A549 (cell line): ENCODE results near the gene LZTFL1. TPM values are rescaled to one million over a fixed set of nuclear protein-coding genes. Genes with fewer than 3 reads are reported as not detected.

Experiments used
- ATAC-seq, 2 experiments: fragments of 200-7000 bp in 1 of 2; fragments of >200 bp in 1 of 2; cut with Nextera tagmentation in 1 of 2; cut with Tn5 transposase in 1 of 2; 3 replicates each; pipeline versions ENCODE4 v1.8.0 to v1.9.1; 2018 to 2020; ENCODE audit warnings: mild to moderate bottlenecking in 1 of 2, moderate library complexity in 1 of 2
- CTCF ChIA-PET: fragments of 300-600 bp; sonication (Branson Sonifier 250); formaldehyde crosslinking; extraction: SDS; loops from one replicate; lab custom pipeline; 2021; ENCODE audit warnings: antibody characterized with exemption, inconsistent platforms; lab: Yijun Ruan, JAX
- POLR2A ChIA-PET: fragments of 350-600 bp; formaldehyde crosslinking; extraction: SDS; loops from one replicate; lab custom pipeline; 2021; ENCODE audit warnings: antibody characterized with exemption, inconsistent platforms; lab: Yijun Ruan, JAX
- DNase-seq, 2 experiments: peaks; one replicate each; pipeline versions ENCODE4 v3.0.0 to v3.0.0-alpha.2; 2011 to 2016; ENCODE audit warnings: low read depth in 1 of 2, low spot score in 1 of 2
- FAIRE-seq: peaks from 2 replicates; lab custom pipeline; 2011; peaks lifted over from hg19 to GRCh38; lab: Jason Lieb, UNC
- H3K27ac ChIP-seq, 2 experiments: fragments of >200 bp; sonication (Bioruptor Twin); formaldehyde crosslinking; 3 replicates each; pipeline ENCODE4 v1.5.1; 2016 to 2017
- H3K4me1 ChIP-seq: fragments of >200 bp; sonication (Bioruptor Twin); formaldehyde crosslinking; 3 replicates; pipeline ENCODE4 v1.6.1; 2016
- H3K4me2 ChIP-seq: fragments of >200 bp; sonication (Bioruptor Twin); formaldehyde crosslinking; 3 replicates; pipeline ENCODE4 v1.6.1; 2016
- H3K4me3 ChIP-seq: fragments of >200 bp; sonication (Bioruptor Twin); formaldehyde crosslinking; 3 replicates; pipeline ENCODE4 v1.5.1; 2016
- H3K9me3 ChIP-seq: fragments of >200 bp; sonication (Bioruptor Twin); formaldehyde crosslinking; 3 replicates; pipeline ENCODE4 v1.6.1; 2016
- BHLHE40 ChIP-seq: IDR thresholded peaks from 2 replicates; pipeline ENCODE4 v1.6.1; 2012; ENCODE audit warnings: low read depth, low read length, inconsistent platforms
- CBX2 ChIP-seq: fragments of 200-600 bp; sonication (generic); IDR thresholded peaks from 2 replicates; pipeline ENCODE4 v1.6.1; 2016; ENCODE audit warnings: low read depth, mild to moderate bottlenecking, borderline replicate concordance
- EHF ChIP-seq: fragments of 250-450 bp; sonication (Bioruptor Pico); IDR thresholded peaks from 2 replicates; pipeline ENCODE4 v1.5.0; 2020; ENCODE audit warnings: mild to moderate bottlenecking
- ELK1 ChIP-seq: fragments of 150-350 bp; IDR thresholded peaks from 2 replicates; pipeline ENCODE4 v1.6.1; 2014; ENCODE audit warnings: low read depth, mild to moderate bottlenecking, low read length
- EP300 ChIP-seq, 2 experiments: fragments of >200 bp; sonication (Bioruptor Twin); formaldehyde crosslinking; IDR thresholded peaks; 2 replicates in 1 of 2; 3 replicates in 1 of 2; pipeline ENCODE4 v1.6.1; 2016 to 2017
- FOSB ChIP-seq: fragments of 250-450 bp; sonication (Bioruptor Pico); IDR thresholded peaks from 2 replicates; pipeline ENCODE4 v1.5.0; 2020; ENCODE audit warnings: mild to moderate bottlenecking, moderate library complexity
- FOSL2 ChIP-seq, 2 experiments: fragments of 450-650 bp in 1 of 2; fragments of >200 bp in 1 of 2; sonication (Bioruptor Twin) in 1 of 2; formaldehyde crosslinking; IDR thresholded peaks; 2 replicates each; pipeline versions ENCODE4 v1.5.0 to v1.6.1; 2016 to 2020; ENCODE audit warnings: mild to moderate bottlenecking in 1 of 2, moderate library complexity in 1 of 2
- HEYL ChIP-seq: fragments of 250-450 bp; sonication (Bioruptor Pico); IDR thresholded peaks from 2 replicates; pipeline ENCODE4 v1.8.0; 2021; ENCODE audit warnings: mild to moderate bottlenecking, moderate library complexity
- HOXB13 ChIP-seq: fragments of 250-450 bp; sonication (Bioruptor Pico); IDR thresholded peaks from 2 replicates; pipeline ENCODE4 v1.5.0; 2020; ENCODE audit warnings: low read depth, mild to moderate bottlenecking, moderate library complexity
- HOXB5 ChIP-seq: fragments of 250-450 bp; sonication (Bioruptor Pico); IDR thresholded peaks from 2 replicates; pipeline ENCODE4 v1.5.0; 2020; ENCODE audit warnings: mild to moderate bottlenecking, moderate library complexity
- JUN ChIP-seq, 2 experiments: fragments of >200 bp; sonication (Bioruptor Twin); formaldehyde crosslinking; IDR thresholded peaks; 2 replicates in 1 of 2; 3 replicates in 1 of 2; pipeline ENCODE4 v1.6.1; 2016 to 2017
- MAZ ChIP-seq: fragments of 150-350 bp; IDR thresholded peaks from 2 replicates; pipeline ENCODE4 v1.6.1; 2014; ENCODE audit warnings: antibody characterized with exemption, low read depth, low read length, borderline replicate concordance
- MYC ChIP-seq: IDR thresholded peaks from 2 replicates; pipeline ENCODE4 v1.6.1; 2012; ENCODE audit warnings: mild to moderate bottlenecking, inconsistent platforms, low read length, improper control_type of control experiment, borderline replicate concordance
- NR3C1 ChIP-seq: fragments of >200 bp; sonication (Bioruptor Twin); formaldehyde crosslinking; IDR thresholded peaks from 3 replicates; pipeline ENCODE4 v1.6.1; 2017
- POLR2A ChIP-seq: IDR thresholded peaks from 2 replicates; pipeline ENCODE4 v1.6.1; 2012; ENCODE audit warnings: mild to moderate bottlenecking, low read length
- RAD21 ChIP-seq, 2 experiments: fragments of >200 bp in 1 of 2; sonication (Bioruptor Twin) in 1 of 2; formaldehyde crosslinking in 1 of 2; IDR thresholded peaks in 1 of 2; conservative IDR thresholded peaks in 1 of 2; 2 replicates in 1 of 2; 3 replicates in 1 of 2; pipeline ENCODE4 v1.6.1; 2012 to 2018; ENCODE audit warnings: inconsistent platforms in 1 of 2
- RARB ChIP-seq: fragments of 250-450 bp; sonication (Bioruptor Pico); IDR thresholded peaks from 2 replicates; pipeline ENCODE4 v1.8.0; 2021; ENCODE audit warnings: mild to moderate bottlenecking, moderate library complexity
- RCOR1 ChIP-seq: fragments of 150-350 bp; IDR thresholded peaks from 2 replicates; pipeline ENCODE4 v1.6.1; 2014; ENCODE audit warnings: antibody characterized with exemption, low read length, low read depth
- TFCP2L1 ChIP-seq: fragments of 250-450 bp; sonication (Bioruptor Pico); IDR thresholded peaks from 2 replicates; pipeline ENCODE4 v1.5.0; 2021; ENCODE audit warnings: mild to moderate bottlenecking
- TP53 ChIP-seq: fragments of 250-450 bp; sonication (Bioruptor Pico); IDR thresholded peaks from 2 replicates; pipeline ENCODE4 v1.5.0; 2021; ENCODE audit warnings: mild to moderate bottlenecking, moderate library complexity
- ZC3H11A ChIP-seq: fragments of 450-650 bp; IDR thresholded peaks from 2 replicates; pipeline ENCODE4 v1.6.1; 2014; ENCODE audit warnings: antibody characterized with exemption, mild to moderate bottlenecking
- ZNF302 ChIP-seq: fragments of 250-450 bp; sonication (Bioruptor Pico); IDR thresholded peaks from 2 replicates; pipeline ENCODE4 v1.9.0; 2021; ENCODE audit warnings: inconsistent platforms, mild to moderate bottlenecking, moderate library complexity
- ZSCAN20 ChIP-seq: fragments of 250-450 bp; sonication (Bioruptor Pico); IDR thresholded peaks from 2 replicates; pipeline ENCODE4 v1.8.0; 2022; ENCODE audit warnings: mild to moderate bottlenecking, moderate library complexity
- WGBS: methylation state at CpG from one replicate; pipeline ENCODE4 v1.1.6; 2017; ENCODE audit errors: missing lambda C conversion rate; 5-methylcytosine and 5-hydroxymethylcytosine counted together
- polyA plus RNA-seq, 4 experiments: library from polyadenylated mRNA; depleted of rRNA in 3 of 4; stranded (reverse); fragments of >200 nt; fragmentation: RNase III in 1 of 4; extraction: RNeasy Plus Mini Kit Qiagen cat#74134 plus additional on column Dnase treatment in 1 of 4; gene quantifications; 2 replicates in 3 of 4; 3 replicates in 1 of 4; pipeline ENCODE4 v1.2.3, GENCODE V29; 2011 to 2017
- TF ChIP-seq, protein P1 (sequence below): fragments of >200 bp; sonication (Bioruptor Twin); formaldehyde crosslinking; IDR thresholded peaks from 3 replicates; pipeline ENCODE4 v1.5.1; 2016
- TF ChIP-seq, protein P2 (sequence below): fragments of 450-650 bp; IDR thresholded peaks from 2 replicates; pipeline ENCODE4 v1.6.1; 2014; ENCODE audit warnings: antibody characterized with exemption
- TF ChIP-seq, protein P3 (sequence below): fragments of >200 bp; sonication (Bioruptor Twin); formaldehyde crosslinking; IDR thresholded peaks from 2 replicates; pipeline ENCODE4 v1.6.1; 2016

LZTFL1 gene
- polyA plus RNA-seq, 2 of the 4 experiments (the other 2 are of a cell fraction) = 10.8 to 25.0 TPM

GRCh38 chr3:45790596-45790995 is 51.3 kb downstream of the LZTFL1 start:
- Histone ChIP-seq H3K4me1 (no peaks in the 10 kb centered on the region; the same call in 2 of the 3 replicates), H3K4me2 (no peak overlapping the region), H3K27ac (no peak overlapping the region), H3K4me3 (no peak overlapping the region), H3K9me3 (0 out of 3 replicates have a peak, but pooled peaks cover 2% of the 10 kb centered on the region)
- DNase-seq (no peak), ATAC-seq (no peak), FAIRE-seq (no peak)
- CTCF ChIA-PET = interaction anchor here (0.6 to 1.2 kb wide), 2 partner anchors 279 to 1011 kb away, joined by 3 to 4 read pairs; no protein-coding TSS in a partner anchor
- TF ChIP-seq HOXB5 (CRISPR knock-in tag) = no peak
- TF ChIP-seq, protein P1, sequence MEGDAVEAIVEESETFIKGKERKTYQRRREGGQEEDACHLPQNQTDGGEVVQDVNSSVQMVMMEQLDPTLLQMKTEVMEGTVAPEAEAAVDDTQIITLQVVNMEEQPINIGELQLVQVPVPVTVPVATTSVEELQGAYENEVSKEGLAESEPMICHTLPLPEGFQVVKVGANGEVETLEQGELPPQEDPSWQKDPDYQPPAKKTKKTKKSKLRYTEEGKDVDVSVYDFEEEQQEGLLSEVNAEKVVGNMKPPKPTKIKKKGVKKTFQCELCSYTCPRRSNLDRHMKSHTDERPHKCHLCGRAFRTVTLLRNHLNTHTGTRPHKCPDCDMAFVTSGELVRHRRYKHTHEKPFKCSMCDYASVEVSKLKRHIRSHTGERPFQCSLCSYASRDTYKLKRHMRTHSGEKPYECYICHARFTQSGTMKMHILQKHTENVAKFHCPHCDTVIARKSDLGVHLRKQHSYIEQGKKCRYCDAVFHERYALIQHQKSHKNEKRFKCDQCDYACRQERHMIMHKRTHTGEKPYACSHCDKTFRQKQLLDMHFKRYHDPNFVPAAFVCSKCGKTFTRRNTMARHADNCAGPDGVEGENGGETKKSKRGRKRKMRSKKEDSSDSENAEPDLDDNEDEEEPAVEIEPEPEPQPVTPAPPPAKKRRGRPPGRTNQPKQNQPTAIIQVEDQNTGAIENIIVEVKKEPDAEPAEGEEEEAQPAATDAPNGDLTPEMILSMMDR = no peak
- no peak for TF ChIP-seq RCOR1
- TF ChIP-seq JUN (IDR thresholded peaks at IDR 0.05) = no peak
- no peak for TF ChIP-seq MAZ
- TF ChIP-seq POLR2A = no peak
- TF ChIP-seq TFCP2L1 (CRISPR knock-in tag) = no peak
- no peak for TF ChIP-seq NR3C1
- TF ChIP-seq FOSB = no peak
- TF ChIP-seq, protein P2, sequence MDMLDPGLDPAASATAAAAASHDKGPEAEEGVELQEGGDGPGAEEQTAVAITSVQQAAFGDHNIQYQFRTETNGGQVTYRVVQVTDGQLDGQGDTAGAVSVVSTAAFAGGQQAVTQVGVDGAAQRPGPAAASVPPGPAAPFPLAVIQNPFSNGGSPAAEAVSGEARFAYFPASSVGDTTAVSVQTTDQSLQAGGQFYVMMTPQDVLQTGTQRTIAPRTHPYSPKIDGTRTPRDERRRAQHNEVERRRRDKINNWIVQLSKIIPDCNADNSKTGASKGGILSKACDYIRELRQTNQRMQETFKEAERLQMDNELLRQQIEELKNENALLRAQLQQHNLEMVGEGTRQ = no peak
- no peak for TF ChIP-seq HEYL (CRISPR knock-in tag)
- TF ChIP-seq MYC = no peak
- POLR2A ChIA-PET = no interaction called here
- 30% methylated on average over 2 of the region's 2 CpGs for WGBS

GRCh38 chr3:45789235-45789812 is 52.6 kb downstream of the LZTFL1 start:
- H3K4me2 ChIP-seq = no peak overlapping the region
- H3K9me3 ChIP-seq = 0 out of 3 replicates have a peak, but pooled peaks cover 2% of the 10 kb centered on the region
- TF ChIP-seq ZC3H11A (no peak), ELK1 (no peak), TP53 (CRISPR knock-in tag) (no peak), TFCP2L1 (CRISPR knock-in tag) (no peak), EP300 (IDR thresholded peaks at IDR 0.05) (no peak)
- ChIA-PET POLR2A (no interaction called here), CTCF (interaction anchor here (1.2 kb wide), 1 partner anchor 277 kb away, joined by 4 read pairs; no protein-coding TSS in a partner anchor)
- no peak for FAIRE-seq
- no peak for ATAC-seq
- DNase-seq = no peak
- no peaks in the 10 kb centered on the region for H3K4me1 ChIP-seq
- no peak overlapping the region for H3K27ac ChIP-seq
- H3K4me3 ChIP-seq = no peak overlapping the region
- WGBS = 42% methylated on average over 4 of the region's 4 CpGs

DNA sequence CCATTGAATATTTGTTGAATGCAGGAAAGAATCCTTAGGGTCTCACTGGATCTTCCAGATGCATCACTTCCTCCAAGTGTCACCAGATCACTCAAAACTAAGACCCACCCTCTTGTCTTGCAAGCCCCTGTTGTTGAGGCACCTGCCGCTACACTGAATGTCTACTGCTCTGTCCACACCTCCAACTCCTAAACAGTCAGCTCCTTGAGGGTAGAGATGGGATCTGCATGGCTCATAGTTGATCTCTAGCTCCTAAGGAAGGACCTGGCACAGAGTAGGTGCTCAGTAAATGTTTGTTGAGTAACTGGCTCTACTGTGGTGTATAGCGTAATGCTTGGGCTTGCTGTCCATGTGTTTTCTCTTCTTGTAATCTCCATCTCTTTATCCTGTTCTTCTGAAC is 54.4 kb downstream of the LZTFL1 start:
- FAIRE-seq = no peak
- 0 out of 3 replicates have a peak, but pooled peaks cover 2% of the 10 kb centered on the region for H3K9me3 ChIP-seq
- no peak overlapping the region for H3K27ac ChIP-seq
- ChIA-PET POLR2A (no interaction called here), CTCF (no interaction called here)
- WGBS = 71% methylated on average over 2 of the region's 2 CpGs
- ATAC-seq = no peak
- H3K4me3 ChIP-seq = no peak overlapping the region
- H3K4me1 ChIP-seq = no peaks in the 10 kb centered on the region
- no peak overlapping the region for H3K4me2 ChIP-seq
- DNase-seq = no peak
- TF ChIP-seq RARB (CRISPR knock-in tag) = no peak
- no peak for TF ChIP-seq FOSL2 (IDR thresholded peaks at IDR 0.05)
- TF ChIP-seq FOSL2 (CRISPR knock-in tag; IDR thresholded peaks at IDR 0.05) = no peak
- TF ChIP-seq RCOR1 = no peak
- TF ChIP-seq CBX2 = no peak
- TF ChIP-seq, protein P1 = no peak
- no peak for TF ChIP-seq EHF
- TF ChIP-seq POLR2A = no peak
- TF ChIP-seq, protein P3, sequence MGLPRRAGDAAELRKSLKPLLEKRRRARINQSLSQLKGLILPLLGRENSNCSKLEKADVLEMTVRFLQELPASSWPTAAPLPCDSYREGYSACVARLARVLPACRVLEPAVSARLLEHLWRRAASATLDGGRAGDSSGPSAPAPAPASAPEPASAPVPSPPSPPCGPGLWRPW = no peak
- TF ChIP-seq ZSCAN20 (CRISPR knock-in tag) = no peak
- TF ChIP-seq HOXB13 = no peak
- TF ChIP-seq ZNF302 (CRISPR knock-in tag) = no peak
- TF ChIP-seq RAD21 (conservative IDR thresholded peaks at IDR 0.05 in 1 of 2, IDR thresholded peaks at IDR 0.05 in 1 of 2) = no peak
- TF ChIP-seq BHLHE40 = no peak
